Lower leg skin (tissue), 3 donors: Measurements from ENCODE around the gene TRIO.

Experiments
- CTCF ChIP-seq, 3 donors: fragments of 450-650 bp; IDR thresholded peaks; one replicate each; pipeline ENCODE4 v1.5.1; 2016; ENCODE audit warnings: antibody characterized with exemption in 3 of 3, mild to moderate bottlenecking in 3 of 3, moderate library complexity in 2 of 3
- POLR2A ChIP-seq, 2 donors: fragments of 450-650 bp; IDR thresholded peaks; one replicate each; pipeline ENCODE4 v1.6.1; 2016 to 2017; ENCODE audit warnings: antibody characterized with exemption in 2 of 2, mild to moderate bottlenecking in 1 of 2, moderate library complexity in 1 of 2

GRCh38 chr5:14476786-14477435 lies 333.8 kb downstream of the TRIO start:
- no peak for TF ChIP-seq POLR2A (IDR thresholded peaks at IDR 0.05)
- no peak for TF ChIP-seq CTCF (IDR thresholded peaks at IDR 0.05)
